K562 (cell line): ENCODE data around the gene SLC2A4RG. TPM values are rescaled to one million over a fixed set of nuclear protein-coding genes. Genes with fewer than 3 reads are reported as not detected.

ENCODE experiments used
- ATAC-seq: fragments of 200-7000 bp; cut with Tn5 transposase; 3 replicates; pipeline ENCODE4 v1.9.1; 2020; ENCODE audit warnings: moderate library complexity
- BruUV-seq: library from RNA; stranded (reverse); fragments of 400-500 nt; replicated peaks from 2 replicates; lab custom pipeline; 2021; lab: Mats Ljungman, UMichigan
- CTCF ChIA-PET: fragments of 300-600 bp; formaldehyde crosslinking; extraction: SDS; loops from one replicate; lab custom pipeline; 2021; ENCODE audit warnings: low intra/inter-chr PET ratio; lab: Yijun Ruan, JAX
- POLR2A ChIA-PET: fragments of 300-600, 350-650 bp; sonication (Branson Sonifier 250); formaldehyde crosslinking; extraction: SDS; loops from one replicate; lab custom pipeline; 2021; ENCODE audit warnings: antibody characterized with exemption, inconsistent platforms; lab: Yijun Ruan, JAX
- DNase-seq, 4 experiments: peaks; one replicate each; pipeline versions ENCODE4 v3.0.0 to v3.0.0-alpha.2; 2011 to 2018; ENCODE audit warnings: low spot score in 3 of 4, mixed read lengths in 3 of 4; ENCODE audit errors: extremely low read depth in 1 of 4
- FAIRE-seq: peaks from 2 replicates; lab custom pipeline; 2011; peaks lifted over from hg19 to GRCh38; lab: Jason Lieb, UNC
- H2AFZ ChIP-seq: 2 replicates; pipeline ENCODE4 v1.6.0; 2011; ENCODE audit warnings: low read depth, low read length, control low read depth, inconsistent platforms
- H3K27ac ChIP-seq: fragments of 200-600 bp; 3 replicates; pipeline ENCODE4 v1.8.0; 2011; ENCODE audit warnings: low read depth, mild to moderate bottlenecking, control low read depth, inconsistent platforms, low read length, moderate library complexity, mixed read lengths; ENCODE audit errors: extremely low read depth
- H3K27me3 ChIP-seq, 2 experiments: fragments of 300-600 bp in 1 of 2; 2 replicates in 1 of 2; 3 replicates in 1 of 2; pipeline versions ENCODE4 v1.6.0 to v1.8.0; 2011; ENCODE audit warnings: inconsistent platforms in 2 of 2, low read length in 2 of 2, mild to moderate bottlenecking in 1 of 2, mixed read lengths in 1 of 2, moderate library complexity in 1 of 2; ENCODE audit not compliant: control insufficient read depth in 2 of 2, insufficient read depth in 2 of 2
- H3K36me3 ChIP-seq: fragments of 300-600 bp; 3 replicates; pipeline ENCODE4 v1.8.0; 2011; ENCODE audit warnings: mild to moderate bottlenecking, low read length, inconsistent platforms; ENCODE audit not compliant: control insufficient read depth, insufficient read depth
- H3K4me1 ChIP-seq, 2 experiments: fragments of 200-600 bp in 1 of 2; replicated peaks in 1 of 2; 2 replicates in 1 of 2; 3 replicates in 1 of 2; pipeline versions ENCODE4 v1.5.1 to v1.8.0; 2011; ENCODE audit warnings: inconsistent platforms in 2 of 2, low read length in 2 of 2, mild to moderate bottlenecking in 1 of 2, mixed read lengths in 1 of 2, moderate library complexity in 1 of 2; ENCODE audit not compliant: control insufficient read depth in 2 of 2, insufficient read depth in 2 of 2
- H3K4me2 ChIP-seq: 2 replicates; pipeline ENCODE4 v1.6.1; 2011; ENCODE audit warnings: low read length, control low read depth, inconsistent platforms, mixed read lengths; ENCODE audit not compliant: insufficient read depth
- H3K4me3 ChIP-seq: fragments of 200-600 bp; sonication (generic), shearing (Covaris generic); 2 replicates; pipeline ENCODE4 v1.5.1; 2016; ENCODE audit warnings: control low read depth, inconsistent platforms
- H3K79me2 ChIP-seq: fragments of 200-600 bp; 3 replicates; pipeline ENCODE4 v1.8.0; 2011; ENCODE audit warnings: low read length, inconsistent platforms; ENCODE audit not compliant: control insufficient read depth, insufficient read depth
- H3K9ac ChIP-seq, 2 experiments: 2 replicates each; pipeline versions ENCODE4 v1.6.0 to v1.6.1; 2011; ENCODE audit warnings: low read depth in 2 of 2, low read length in 2 of 2, control low read depth in 1 of 2, inconsistent platforms in 1 of 2, mild to moderate bottlenecking in 1 of 2, mixed read lengths in 1 of 2; ENCODE audit not compliant: insufficient read depth in 1 of 2
- H3K9me1 ChIP-seq: one replicate; pipeline ENCODE4 v1.6.0; 2011; ENCODE audit warnings: inconsistent platforms, mild to moderate bottlenecking, low read length, moderate library complexity; ENCODE audit not compliant: control insufficient read depth, insufficient read depth
- H3K9me3 ChIP-seq: replicated peaks from 2 replicates; pipeline ENCODE4 v1.5.1; 2011; ENCODE audit warnings: low read depth, low read length, inconsistent platforms; ENCODE audit not compliant: control insufficient read depth, insufficient read depth
- H4K20me1 ChIP-seq: replicated peaks from 2 replicates; pipeline ENCODE4 v1.6.1; 2011; ENCODE audit warnings: low read length, inconsistent platforms, mixed read lengths; ENCODE audit not compliant: control insufficient read depth, insufficient read depth
- ETV1 ChIP-seq: fragments of 450-650 bp; conservative IDR thresholded peaks from 2 replicates; pipeline ENCODE4 v1.6.1; 2016; ENCODE audit warnings: missing genetic modification characterization, control low read depth, low read depth, missing compliant biosample characterization
- FIP1L1 ChIP-seq: fragments of 200-400 bp; formaldehyde crosslinking; IDR thresholded peaks from 2 replicates; pipeline ENCODE4 v1.6.1; 2018; ENCODE audit warnings: mild to moderate bottlenecking, low read depth, low read length; ENCODE audit not compliant: poor library complexity, severe bottlenecking
- HLTF ChIP-seq: fragments of 450-650 bp; IDR thresholded peaks from 2 replicates; pipeline ENCODE4 v1.6.1; 2016
- MTF1 ChIP-seq: fragments of 250-450 bp; sonication (Bioruptor Pico); IDR thresholded peaks from 2 replicates; pipeline ENCODE4 v1.9.0; 2021; ENCODE audit warnings: moderate library complexity, mild to moderate bottlenecking, inconsistent platforms, borderline replicate concordance
- MYNN ChIP-seq, 2 experiments: sonication (generic); formaldehyde crosslinking in 1 of 2; IDR thresholded peaks; 2 replicates each; pipeline versions ENCODE4 v1.5.0 to v1.6.1; 2016 to 2020; ENCODE audit warnings: antibody characterized with exemption in 1 of 2, missing genetic modification reagents in 1 of 2
- POLR2A ChIP-seq: fragments of 450-650 bp; conservative IDR thresholded peaks from 2 replicates; pipeline ENCODE4 v1.6.1; 2016
- POLR2AphosphoS5 ChIP-seq: IDR thresholded peaks from 2 replicates; pipeline ENCODE4 v1.6.1; 2011; ENCODE audit warnings: mild to moderate bottlenecking, low read depth, low read length, moderate library complexity; ENCODE audit not compliant: control insufficient read depth, insufficient read depth
- POLR2G ChIP-seq: fragments of 200-400 bp; formaldehyde crosslinking; IDR thresholded peaks from 2 replicates; pipeline ENCODE4 v1.6.1; 2017; ENCODE audit warnings: low read depth, mild to moderate bottlenecking, antibody characterized with exemption, low read length, moderate library complexity
- RBFOX2 ChIP-seq: fragments of 200-400 bp; formaldehyde crosslinking; IDR thresholded peaks from 2 replicates; pipeline ENCODE4 v1.6.1; 2017; ENCODE audit warnings: low read depth, mild to moderate bottlenecking, low read length, moderate library complexity
- SNRNP70 ChIP-seq: fragments of 200-400 bp; formaldehyde crosslinking; optimal IDR thresholded peaks from 2 replicates; pipeline ENCODE3; 2017; ENCODE audit warnings: low read depth, low read length
- STAG1 ChIP-seq: sonication (generic); formaldehyde crosslinking; IDR thresholded peaks from 2 replicates; pipeline ENCODE4 v1.5.0; 2020; ENCODE audit warnings: missing genetic modification reagents, borderline replicate concordance
- SUPT5H ChIP-seq: fragments of 450-650 bp; IDR thresholded peaks from 2 replicates; pipeline ENCODE4 v1.6.1; 2016
- TAF15 ChIP-seq: fragments of 200-400 bp; formaldehyde crosslinking; IDR thresholded peaks from 2 replicates; pipeline ENCODE4 v1.6.1; 2017; ENCODE audit warnings: mild to moderate bottlenecking, low read depth, low read length, moderate library complexity
- TCFL5 ChIP-seq: fragments of 250-450 bp; sonication (Bioruptor Pico); conservative IDR thresholded peaks from 2 replicates; pipeline ENCODE4 v1.6.1; 2021; ENCODE audit warnings: mild to moderate bottlenecking, moderate library complexity, matching md5 sums
- TEAD1 ChIP-seq, 2 experiments: fragments of 450-650 bp in 1 of 2; sonication (generic) in 1 of 2; formaldehyde crosslinking; IDR thresholded peaks; 2 replicates each; pipeline versions ENCODE4 v1.4.0 to v1.8.0; 2020 to 2022; ENCODE audit warnings: mild to moderate bottlenecking in 2 of 2, missing genetic modification reagents in 1 of 2
- TGIF2 ChIP-seq: sonication (generic); formaldehyde crosslinking; IDR thresholded peaks from 2 replicates; pipeline ENCODE4 v1.8.1; 2022; ENCODE audit warnings: mild to moderate bottlenecking, missing genetic modification reagents, moderate library complexity
- ZNF695 ChIP-seq: fragments of 450-650 bp; formaldehyde crosslinking; IDR thresholded peaks from 2 replicates; pipeline ENCODE4 v1.4.0; 2020; ENCODE audit warnings: mild to moderate bottlenecking, moderate library complexity
- WGBS: fragments of 100-300 bp; shearing (Covaris generic); methylation state at CpG from one replicate; pipeline ENCODE4 v1.1.6; 2016; ENCODE audit warnings: low coverage, mixed read lengths; ENCODE audit not compliant: insufficient coverage; ENCODE audit errors: missing lambda C conversion rate; 5-methylcytosine and 5-hydroxymethylcytosine counted together
- in situ Hi-C: fragments of 300-500 bp; cut with MboI; formaldehyde crosslinking; loops from 4 replicates; pipeline ENCODE4 v1.15.0; 2018; ENCODE audit warnings: inconsistent platforms, mixed read lengths
- intact Hi-C: fragments of 100-400 bp; cut with micrococcal nuclease; formaldehyde crosslinking; loops from 2 replicates; pipeline ENCODE4 v1.14.2; 2022
- polyA plus RNA-seq, 8 experiments: library from polyadenylated mRNA; depleted of rRNA in 4 of 8; stranded (reverse) in 5 of 8; unstranded in 3 of 8; fragments of >200 nt; fragmentation: Nextera tagmentation in 2 of 8; fragmentation: Illumina TruSeq in 1 of 8; extraction: Ambion mirVana in 2 of 8; extraction: Trizol in 1 of 8; gene quantifications; 2 replicates each; pipeline versions ENCODE4 v1.2.1 to v1.2.3, GENCODE V29; 2011 to 2014; ENCODE audit warnings: inconsistent platforms in 1 of 8, missing spikeins in 1 of 8
- total RNA-seq, 7 experiments: library from RNA; depleted of rRNA in 6 of 7; stranded (reverse); fragments of >200 nt in 6 of 7; fragmentation: Illumina TruSeq in 2 of 7; extraction: Trizol in 2 of 7; gene quantifications; 2 replicates each; pipeline versions ENCODE4 v1.2.1 to v1.2.3, GENCODE V29; 2011 to 2021; ENCODE audit warnings: low replicate concordance in 1 of 7

Gene SLC2A4RG
- total and polyA plus RNA-seq, 9 of the 15 experiments (the other 6 are each of a cell fraction or from before 2014, with no cell fraction given) = 0.34 to 97.3 (median 26.5) TPM

GRCh38 chr20:63695424-63696305 is 43.9 kb upstream of the SLC2A4RG start:
- Histone ChIP-seq H3K9ac (peak overlapping the region in 1 of 2 experiments; percentile 36; a peak in 1 of 4 replicates), H3K27me3 (no peaks in the 10 kb centered on the region), H3K27ac (no peak overlapping the region), H3K4me1 (peaks cover 9 to 76% of the 10 kb centered on the region in 2 experiments), H3K4me3 (no peak overlapping the region), H3K79me2 (no peaks in the 10 kb centered on the region), H2AFZ (no peak overlapping the region), H3K9me1 (no peaks in the 10 kb centered on the region), H3K9me3 (no peaks in the 10 kb centered on the region), H3K4me2 (no peak overlapping the region), H3K36me3 (peaks cover 31% of the 10 kb centered on the region; the same call in 2 of the 3 replicates), H4K20me1 (no peaks in the 10 kb centered on the region; the same call in 1 of the 2 replicates)
- no peak for FAIRE-seq
- in situ Hi-C loops (no loop called here), intact Hi-C loops (no loop called here)
- TF ChIP-seq MYNN (IDR thresholded peaks at IDR 0.05) (0 out of 2 replicates have a peak, but pooled peaks have one; percentile 20), MYNN (CRISPR knock-in tag; IDR thresholded peaks at IDR 0.05) (no peak), STAG1 (CRISPR knock-in tag) (0 out of 2 replicates have a peak, but pooled peaks have one; percentile 12), SUPT5H (0 out of 2 replicates have a peak, but pooled peaks have one; percentile 37), TAF15 (peak; percentile 90), FIP1L1 (peak; percentile 18), POLR2A (peak; percentile 57), HLTF (no peak), TGIF2 (CRISPR knock-in tag) (no peak), ETV1 (no peak), ZNF695 (CRISPR knock-in tag) (no peak), SNRNP70 (peak; percentile 68), RBFOX2 (peak; percentile 28; the same call in 1 of the 2 replicates), POLR2G (peak; percentile 67), TEAD1 (CRISPR knock-in tag; IDR thresholded peaks at IDR 0.05) (no peak), TCFL5 (CRISPR knock-in tag) (no peak), POLR2AphosphoS5 (no peak), MTF1 (CRISPR knock-in tag) (no peak)
- no TSS peak for BruUV-seq
- no peak for ATAC-seq
- ChIA-PET POLR2A (no interaction called here), CTCF (no interaction called here)
- DNase-seq = peak in 1 of 4 experiments; percentile 7
- WGBS = 92% methylated on average over 19 of the region's 25 CpGs
